Activated CD4-positive, alpha-beta T cell treated with anti-CD3 and anti-CD28 coated beads for 48 hours (primary cell): ENCODE data around the gene C2orf49.

ENCODE experiments used
- DNase-seq: peaks from one replicate; pipeline ENCODE4 v3.0.0-alpha.2; 2020

The C2orf49 gene

GRCh38 chr2:105384216-105384615 lies 46.9 kb downstream of the C2orf49 start:
- no peak for DNase-seq

GRCh38 chr2:105384861-105385260 lies 47.5 kb downstream of the C2orf49 start:
- DNase-seq = no peak

- DNase-seq = no peak
Measured at GRCh38 chr2:105385731-105386540, 48.6 kb downstream of the C2orf49 start.

GRCh38 chr2:105387225-105387624 lies 49.9 kb downstream of the C2orf49 start:
- DNase-seq = no peak

- no peak for DNase-seq
Measured at GRCh38 chr2:105388971-105389381, 51.6 kb downstream of the C2orf49 start.

- DNase-seq = no peak
Measured at GRCh38 chr2:105390454-105390853, 53.1 kb downstream of the C2orf49 start.

GRCh38 chr2:105391058-105391627 lies 53.8 kb downstream of the C2orf49 start:
- DNase-seq = no peak

- DNase-seq = no peak
Measured at GRCh38 chr2:105391763-105392662, 54.7 kb downstream of the C2orf49 start.

- no peak for DNase-seq
Measured at GRCh38 chr2:105393373-105394055, 56.2 kb downstream of the C2orf49 start.

- no peak for DNase-seq
Measured at GRCh38 chr2:105394951-105395611, 57.7 kb downstream of the C2orf49 start.

- no peak for DNase-seq
Measured at GRCh38 chr2:105395691-105396090, 58.4 kb downstream of the C2orf49 start.

- peak; percentile 79 for DNase-seq
Measured at GRCh38 chr2:105396254-105397024, 59.1 kb downstream of the C2orf49 start.

- no peak for DNase-seq
Measured at GRCh38 chr2:105397025-105397722, 59.8 kb downstream of the C2orf49 start.

- DNase-seq = no peak
Measured at GRCh38 chr2:105397953-105398335, 60.6 kb downstream of the C2orf49 start.

GRCh38 chr2:105398336-105399206 lies 61.2 kb downstream of the C2orf49 start, which contains the start of gene FHL2:
Gene FHL2 (minus strand): TSS chr2:105399051. CDS start chr2:105386516, 12,535 bp downstream.
- peak; percentile 80 for DNase-seq
